Activated CD8-positive, alpha-beta memory T cell treated with anti-CD3 and anti-CD28 coated beads for 36 hours (primary cell): ENCODE results near the gene GREB1. TPM values are rescaled to one million over a fixed set of nuclear protein-coding genes. Genes with fewer than 3 reads are reported as not detected.

Experiments
- CTCF ChIA-PET: fragments of 350-600 bp; sonication (Branson Sonifier 250); formaldehyde crosslinking; loops from one replicate; lab custom pipeline; 2021; ENCODE audit warnings: antibody characterized with exemption; lab: Charles Lee
- POLR2A ChIA-PET: fragments of 350-600 bp; sonication (Branson Sonifier 250); formaldehyde crosslinking; loops from one replicate; lab custom pipeline; 2021; ENCODE audit warnings: antibody characterized with exemption; lab: Charles Lee
- total RNA-seq, 2 experiments: library from RNA; stranded (reverse); gene quantifications; one replicate each; pipeline ENCODE4 v1.2.3, GENCODE V29; 2021

GREB1 gene
- total RNA-seq, 2 experiments from 2014 or later: 0.30 to 0.86 TPM

- ChIA-PET CTCF (no interaction called here), POLR2A (no interaction called here)
These were observed 25.6 kb upstream of the GREB1 start for GRCh38 chr2:11508279-11508678.

DNA sequence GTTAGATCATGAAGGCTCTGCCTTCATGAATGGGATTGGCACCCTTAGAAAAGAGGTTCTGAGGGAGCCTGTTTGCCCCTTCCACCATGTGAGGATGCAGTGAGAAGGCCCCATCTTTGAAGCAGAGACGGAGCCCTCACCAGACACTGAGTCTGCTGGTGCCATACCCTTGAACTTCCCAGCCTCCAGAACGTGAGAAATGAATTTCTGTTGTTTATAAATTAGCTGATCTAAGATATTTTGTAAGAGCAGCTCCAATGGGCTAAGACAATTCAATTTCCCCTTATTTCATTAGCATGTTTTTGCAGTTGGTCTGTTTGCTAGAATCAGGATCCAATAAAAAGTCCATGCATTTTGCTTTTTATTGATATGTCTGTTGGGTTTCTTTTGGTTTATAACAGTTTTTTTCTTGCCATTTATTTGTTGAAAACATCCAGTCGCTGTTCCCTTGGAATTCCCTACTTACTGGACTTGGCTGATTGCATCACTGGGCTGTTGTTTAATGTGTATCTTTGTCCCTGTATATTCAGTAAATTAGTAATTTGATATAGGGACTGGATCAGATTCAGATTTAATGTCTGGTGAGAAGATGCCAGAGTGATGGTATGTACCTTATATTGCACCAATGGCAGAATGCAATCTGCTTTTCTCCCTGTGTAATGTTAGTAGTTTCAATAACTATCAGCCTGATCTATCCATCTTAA is 24.0 kb upstream of the GREB1 start:
- POLR2A ChIA-PET: no interaction called here
- CTCF ChIA-PET: interaction anchor here (0.6 kb wide), 1 partner anchor 665 kb away, joined by 4 read pairs; no protein-coding TSS in a partner anchor

DNA sequence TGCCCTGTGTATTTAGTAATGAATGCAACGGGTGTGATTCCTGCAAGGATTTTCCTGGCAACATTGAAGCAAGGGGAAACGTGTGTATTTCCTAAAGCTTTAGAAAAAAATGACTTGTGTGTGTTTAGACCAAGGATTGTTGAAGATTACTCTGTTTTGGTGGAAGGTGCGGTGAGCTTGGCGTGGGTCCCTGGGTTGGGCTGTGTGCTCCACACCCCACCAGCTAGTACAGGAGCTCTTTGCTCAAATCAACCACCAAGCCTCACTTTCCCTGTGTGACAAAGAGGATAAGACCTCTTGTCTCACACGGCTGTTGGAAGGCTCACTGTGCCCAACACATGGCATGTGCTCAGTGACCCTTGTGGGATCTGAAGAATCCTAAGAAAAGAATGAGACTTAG is 21.4 kb upstream of the GREB1 start:
- ChIA-PET POLR2A (no interaction called here), CTCF (interaction anchor here (0.8 to 1.2 kb wide), 2 partner anchors 70 to 380 kb away, joined by 3 read pairs; no protein-coding TSS in a partner anchor)

- ChIA-PET CTCF (interaction anchor here (1.2 kb wide), 1 partner anchor 69 kb away, joined by 3 read pairs; no protein-coding TSS in a partner anchor), POLR2A (no interaction called here)
These were observed 20.5 kb upstream of the GREB1 start for GRCh38 chr2:11513319-11513718.

- ChIA-PET POLR2A (no interaction called here), CTCF (no interaction called here)
These were observed 19.6 kb upstream of the GREB1 start for GRCh38 chr2:11514081-11514730.

DNA sequence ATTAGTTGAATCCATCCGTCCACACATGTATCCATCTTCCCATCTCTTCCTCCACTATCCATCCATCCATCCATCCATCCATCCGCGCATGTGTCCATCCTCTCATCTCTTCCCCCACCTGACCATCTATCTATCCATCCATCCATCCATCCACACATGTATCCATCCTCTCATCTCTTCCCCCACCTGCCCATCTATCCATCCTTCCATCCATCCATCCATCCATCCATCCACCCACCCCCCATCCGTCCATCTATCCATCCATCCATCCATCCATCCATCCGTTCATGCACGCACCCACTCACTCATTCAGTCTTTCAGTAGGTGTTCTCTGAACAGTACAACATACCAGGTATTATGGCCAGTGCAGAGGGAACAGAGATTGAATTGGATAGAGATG is 18.9 kb upstream of the GREB1 start:
- POLR2A ChIA-PET: no interaction called here
- CTCF ChIA-PET: no interaction called here

GRCh38 chr2:11515490-11515981 is 18.3 kb upstream of the GREB1 start:
- CTCF ChIA-PET: no interaction called here

GRCh38 chr2:11516984-11517648 is 16.7 kb upstream of the GREB1 start:
- ChIA-PET CTCF (interaction anchor here (1.4 kb wide), 1 partner anchor 67 kb away, joined by 4 read pairs; no protein-coding TSS in a partner anchor), POLR2A (no interaction called here)

More at GRCh38 chr2:11515490-11515981, 18.3 kb upstream of the GREB1 start:
- POLR2A ChIA-PET: no interaction called here

DNA sequence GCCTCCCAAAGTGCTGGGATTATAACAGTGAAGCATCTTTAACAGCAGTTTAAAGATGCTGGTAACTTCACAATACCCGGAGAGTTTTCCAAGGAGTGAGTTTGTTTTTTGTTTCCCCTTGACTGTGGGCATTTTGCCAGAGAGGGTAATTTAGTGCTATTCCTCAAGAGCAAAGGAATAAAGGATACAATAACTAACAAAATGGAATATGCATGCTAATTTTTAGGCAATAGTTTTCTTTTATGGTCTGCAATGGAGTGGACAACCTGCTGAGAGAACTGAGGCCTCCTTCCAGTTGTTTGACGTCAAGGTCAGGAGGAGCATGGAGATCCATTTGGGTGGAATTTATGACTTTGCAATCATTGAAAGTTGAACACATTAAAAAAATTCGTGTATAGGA is 15.9 kb upstream of the GREB1 start:
- ChIA-PET POLR2A (no interaction called here), CTCF (no interaction called here)

GRCh38 chr2:11520092-11520693 is 13.7 kb upstream of the GREB1 start:
- POLR2A ChIA-PET: no interaction called here
- CTCF ChIA-PET: interaction anchor here (0.7 kb wide), 1 partner anchor 61 kb away, joined by 4 read pairs; no protein-coding TSS in a partner anchor

DNA sequence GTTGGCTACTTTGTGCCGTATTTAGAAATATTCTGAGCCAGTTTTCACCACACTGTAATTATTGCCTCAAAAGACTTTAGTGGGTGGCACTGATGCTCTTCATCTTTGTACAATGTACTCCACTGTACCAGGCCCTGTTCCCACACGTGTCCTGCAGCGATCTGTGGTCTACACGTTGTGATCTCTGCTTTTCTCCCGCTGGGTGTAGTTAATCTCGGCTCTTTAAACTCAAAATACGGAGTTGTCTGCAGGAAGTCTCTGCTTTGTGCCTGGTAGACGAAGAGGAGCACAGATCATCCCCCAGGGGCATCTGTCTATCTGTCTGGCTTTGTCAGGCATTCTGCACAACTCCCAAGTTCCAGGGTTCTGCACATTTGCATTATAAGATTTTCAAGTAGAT is 12.1 kb upstream of the GREB1 start:
- ChIA-PET POLR2A (no interaction called here), CTCF (no interaction called here)

GRCh38 chr2:11524470-11524869 is 9.4 kb upstream of the GREB1 start:
- ChIA-PET CTCF (no interaction called here), POLR2A (no interaction called here)

- POLR2A ChIA-PET: no interaction called here
These were observed 8.1 kb upstream of the GREB1 start for GRCh38 chr2:11525762-11526161.

GRCh38 chr2:11527001-11527400 is 6.8 kb upstream of the GREB1 start:
- POLR2A ChIA-PET: no interaction called here
- CTCF ChIA-PET: interaction anchor here (0.9 kb wide), 1 partner anchor 56 kb away, joined by 3 read pairs; no protein-coding TSS in a partner anchor

More at GRCh38 chr2:11525762-11526161, 8.1 kb upstream of the GREB1 start:
- CTCF ChIA-PET: interaction anchor here (0.6 kb wide), 1 partner anchor 1411 kb away, joined by 4 read pairs; no protein-coding TSS in a partner anchor

GRCh38 chr2:11528228-11528627 is 5.6 kb upstream of the GREB1 start:
- ChIA-PET CTCF (interaction anchor here (0.9 kb wide), 1 partner anchor 54 kb away, joined by 3 read pairs; no protein-coding TSS in a partner anchor), POLR2A (no interaction called here)

DNA sequence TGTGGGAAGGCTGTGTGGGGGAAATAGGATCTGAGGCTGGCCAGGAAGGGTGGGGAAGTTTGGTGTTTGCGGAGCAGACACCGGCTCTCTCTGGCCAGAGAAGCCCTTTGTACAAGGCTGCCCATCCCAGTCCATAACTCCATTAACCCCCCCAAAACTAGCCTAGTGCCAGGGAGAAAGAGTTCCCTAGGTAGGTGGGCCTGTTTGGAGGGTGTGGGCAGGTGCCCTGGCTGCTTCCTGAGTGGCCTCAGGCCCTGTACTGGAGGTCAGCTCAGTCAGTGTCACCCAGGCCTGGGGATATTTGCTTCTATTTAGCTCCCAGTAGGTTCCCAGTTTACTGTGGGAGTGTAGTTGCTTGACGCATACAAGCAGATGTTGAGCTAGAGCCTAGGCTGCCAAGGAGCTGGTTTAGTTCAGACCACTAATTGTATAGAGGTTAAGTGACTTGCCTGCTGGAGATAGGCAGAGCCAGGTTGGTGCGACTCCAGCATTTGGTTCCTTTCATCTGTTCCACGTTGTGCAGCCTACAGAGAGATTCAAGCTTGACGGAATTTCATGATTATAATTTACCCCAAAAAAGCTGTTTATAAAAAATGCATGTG is 2.9 kb upstream of the GREB1 start:
- CTCF ChIA-PET: no interaction called here
- POLR2A ChIA-PET: no interaction called here

DNA sequence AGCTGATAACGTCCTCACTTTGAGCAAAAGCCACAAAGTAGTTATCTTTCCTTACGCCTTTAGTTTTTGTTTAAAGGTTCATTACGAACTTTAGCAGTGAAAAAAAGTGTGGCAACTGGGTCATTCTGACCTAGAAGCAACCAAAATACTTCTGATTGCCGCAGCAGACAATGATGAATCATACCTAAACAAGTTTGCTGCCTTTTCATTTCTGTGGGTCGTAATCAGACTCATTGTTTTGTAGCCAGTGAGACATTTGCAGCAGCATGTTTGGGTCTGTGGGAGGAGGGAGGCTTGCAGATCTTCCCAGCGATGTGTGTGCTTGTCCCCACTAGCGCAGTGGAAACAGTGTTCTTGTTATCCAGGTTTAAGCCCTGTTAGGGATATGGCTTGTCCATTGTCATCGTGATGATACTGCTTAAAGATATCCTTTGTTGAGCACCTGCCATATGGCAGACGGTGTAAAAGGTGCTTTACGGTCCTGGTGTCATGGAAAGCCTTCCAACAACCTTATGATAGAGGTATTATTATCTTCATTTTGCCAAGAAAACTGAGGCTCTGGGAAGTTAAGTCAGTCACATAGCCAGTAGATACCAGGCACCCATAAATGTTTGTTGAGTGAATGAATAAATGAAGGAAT is 1.3 kb upstream of the GREB1 start:
- POLR2A ChIA-PET: no interaction called here
- CTCF ChIA-PET: no interaction called here

GRCh38 chr2:11534071-11534745 is 363 bp downstream of the GREB1 start:
- ChIA-PET POLR2A (no interaction called here), CTCF (interaction anchor here (1.3 kb wide), 1 partner anchor 11 kb away, joined by 3 read pairs; no protein-coding TSS in a partner anchor)
